H1 (cell line): ENCODE data around the gene WLS. TPM values are rescaled to one million over a fixed set of nuclear protein-coding genes. Genes with fewer than 3 reads are reported as not detected.

Source experiments
- CTCF ChIA-PET: fragments of 300-600 bp; sonication (Branson Sonifier 250); formaldehyde crosslinking; loops from one replicate; lab custom pipeline; 2021; ENCODE audit not compliant: partially characterized antibody; lab: Charles Lee
- POLR2A ChIA-PET: fragments of 300-600 bp; sonication (Branson Sonifier 250); formaldehyde crosslinking; loops from one replicate; lab custom pipeline; 2021; ENCODE audit warnings: inconsistent platforms; ENCODE audit not compliant: partially characterized antibody; lab: Charles Lee
- DNase-seq, 2 experiments: peaks; one replicate each; pipeline versions ENCODE4 v3.0.0 to v3.0.0-alpha.2; 2010 to 2022; ENCODE audit warnings: low spot score in 2 of 2, low read depth in 1 of 2, mixed read lengths in 1 of 2
- FAIRE-seq: peaks from 2 replicates; lab custom pipeline; 2011; peaks lifted over from hg19 to GRCh38; lab: Jason Lieb, UNC
- H2AFZ ChIP-seq: 2 replicates; pipeline ENCODE4 v1.8.1; 2012; ENCODE audit warnings: low read length, inconsistent platforms
- H2AK5ac ChIP-seq: 2 replicates; pipeline ENCODE4 v1.6.1; 2013; ENCODE audit warnings: low read depth, low read length
- H2BK120ac ChIP-seq: replicated peaks from 2 replicates; pipeline ENCODE3; 2013; ENCODE audit warnings: low read depth, low read length, inconsistent platforms
- H2BK12ac ChIP-seq: 2 replicates; pipeline ENCODE4 v1.6.1; 2013; ENCODE audit warnings: low read depth, low read length
- H2BK15ac ChIP-seq: 2 replicates; pipeline ENCODE4 v1.6.1; 2013; ENCODE audit warnings: low read length
- H2BK20ac ChIP-seq: 2 replicates; pipeline ENCODE4 v1.6.1; 2013; ENCODE audit warnings: low read length
- H2BK5ac ChIP-seq: 2 replicates; pipeline ENCODE4 v1.6.1; 2013; ENCODE audit warnings: low read depth, low read length
- H3K14ac ChIP-seq: 2 replicates; pipeline ENCODE4 v1.6.1; 2013; ENCODE audit warnings: inconsistent platforms; ENCODE audit not compliant: insufficient read length
- H3K18ac ChIP-seq: 2 replicates; pipeline ENCODE4 v1.6.1; 2013; ENCODE audit warnings: low read length; ENCODE audit errors: extremely low read depth
- H3K23ac ChIP-seq: 2 replicates; pipeline ENCODE4 v1.6.1; 2013; ENCODE audit warnings: inconsistent platforms; ENCODE audit not compliant: insufficient read length
- H3K23me2 ChIP-seq: 2 replicates; pipeline ENCODE4 v1.6.1; 2013; ENCODE audit warnings: low read depth, low read length
- H3K27ac ChIP-seq: 2 replicates; pipeline ENCODE4 v1.6.1; 2011; ENCODE audit warnings: low read depth, low read length, inconsistent platforms
- H3K27me3 ChIP-seq, 4 experiments: replicated peaks in 1 of 4; 1 replicate in 1 of 4; 2 replicates in 3 of 4; pipeline versions ENCODE4 v1.6.1 to v1.8.1; 2011 to 2013; ENCODE audit warnings: low read length in 3 of 4, mild to moderate bottlenecking in 3 of 4, inconsistent platforms in 2 of 4, mixed read lengths in 2 of 4, moderate library complexity in 1 of 4; ENCODE audit not compliant: control insufficient read depth in 3 of 4, insufficient read depth in 3 of 4; ENCODE audit errors: extremely low read depth in 1 of 4
- H3K36me3 ChIP-seq, 4 experiments: 2 replicates each; pipeline versions ENCODE4 v1.6.1 to v1.8.1; 2011 to 2013; ENCODE audit warnings: mild to moderate bottlenecking in 4 of 4, low read length in 3 of 4, moderate library complexity in 2 of 4, control low read depth in 1 of 4, inconsistent platforms in 1 of 4; ENCODE audit not compliant: insufficient read depth in 4 of 4, control insufficient read depth in 2 of 4
- H3K4ac ChIP-seq: replicated peaks from 2 replicates; pipeline ENCODE3; 2013; ENCODE audit warnings: low read length, low read depth, mixed read lengths, inconsistent platforms; ENCODE audit not compliant: insufficient read length
- H3K4me1 ChIP-seq, 4 experiments: replicated peaks in 1 of 4; 1 replicate in 1 of 4; 2 replicates in 3 of 4; pipeline versions ENCODE4 v1.6.1 to v1.8.1; 2011 to 2013; ENCODE audit warnings: low read length in 3 of 4, inconsistent platforms in 2 of 4, mixed read lengths in 1 of 4; ENCODE audit not compliant: insufficient read depth in 4 of 4, control insufficient read depth in 3 of 4
- H3K4me2 ChIP-seq, 2 experiments: 2 replicates each; pipeline versions ENCODE4 v1.6.1 to v1.8.1; 2011 to 2013; ENCODE audit warnings: low read depth in 2 of 2, low read length in 2 of 2, control low read depth in 1 of 2, inconsistent platforms in 1 of 2, mild to moderate bottlenecking in 1 of 2; ENCODE audit not compliant: insufficient read depth in 1 of 2
- H3K4me3 ChIP-seq, 4 experiments: fragments of 200-600, 300-600 bp in 1 of 4; sonication (generic), shearing (Covaris generic), sonication (Bioruptor Twin) in 1 of 4; 2 replicates each; pipeline versions ENCODE4 v1.5.1 to v1.8.1; 2011 to 2016; ENCODE audit warnings: low read length in 4 of 4, low read depth in 3 of 4, control low read depth in 2 of 4, inconsistent platforms in 2 of 4, mild to moderate bottlenecking in 2 of 4, mixed read lengths in 1 of 4, moderate library complexity in 1 of 4; ENCODE audit not compliant: insufficient read depth in 2 of 4; ENCODE audit errors: extremely low read depth in 1 of 4
- H3K56ac ChIP-seq: replicated peaks from 2 replicates; pipeline ENCODE3; 2013; ENCODE audit warnings: low read depth, mild to moderate bottlenecking, mixed read lengths, low read length, inconsistent platforms; ENCODE audit not compliant: insufficient read length
- H3K79me1 ChIP-seq: 2 replicates; pipeline ENCODE4 v1.6.1; 2013; ENCODE audit warnings: low read depth, low read length, control low read depth
- H3K79me2 ChIP-seq, 2 experiments: 2 replicates each; pipeline versions ENCODE4 v1.6.1 to v1.8.1; 2012 to 2013; ENCODE audit warnings: low read length in 2 of 2, mild to moderate bottlenecking in 2 of 2, inconsistent platforms in 1 of 2; ENCODE audit not compliant: insufficient read depth in 2 of 2, control insufficient read depth in 1 of 2
- H3K9ac ChIP-seq, 4 experiments: replicated peaks in 1 of 4; 1 replicate in 1 of 4; 2 replicates in 3 of 4; pipeline versions ENCODE4 v1.6.1 to v1.8.1; 2011 to 2013; ENCODE audit warnings: low read depth in 3 of 4, low read length in 3 of 4, control low read depth in 2 of 4, mild to moderate bottlenecking in 2 of 4, moderate library complexity in 2 of 4, inconsistent platforms in 1 of 4; ENCODE audit errors: extremely low read depth in 1 of 4
- H3K9me3 ChIP-seq, 2 experiments: 2 replicates each; pipeline versions ENCODE4 v1.6.1 to v1.8.1; 2012 to 2013; ENCODE audit warnings: mild to moderate bottlenecking in 2 of 2, moderate library complexity in 2 of 2, control low read depth in 1 of 2, inconsistent platforms in 1 of 2, low read depth in 1 of 2, low read length in 1 of 2, mixed read lengths in 1 of 2; ENCODE audit not compliant: insufficient read depth in 2 of 2
- H4K20me1 ChIP-seq, 2 experiments: replicated peaks in 1 of 2; 2 replicates each; pipeline versions ENCODE3 to v1.8.1; 2011 to 2013; ENCODE audit warnings: inconsistent platforms in 2 of 2, low read length in 2 of 2, mild to moderate bottlenecking in 1 of 2; ENCODE audit not compliant: insufficient read depth in 2 of 2, control insufficient read depth in 1 of 2
- H4K5ac ChIP-seq: 2 replicates; pipeline ENCODE4 v1.6.1; 2013; ENCODE audit warnings: low read length, low read depth, mixed read lengths, inconsistent platforms; ENCODE audit not compliant: insufficient read length
- H4K8ac ChIP-seq: 2 replicates; pipeline ENCODE4 v1.8.0; 2013; ENCODE audit warnings: mild to moderate bottlenecking, moderate library complexity, low read length, inconsistent platforms; ENCODE audit not compliant: insufficient read depth; ENCODE audit errors: extremely low read depth
- H4K91ac ChIP-seq: replicated peaks from 2 replicates; pipeline ENCODE3; 2013; ENCODE audit warnings: low read length, mixed read lengths, inconsistent platforms; ENCODE audit not compliant: insufficient read length
- ASH2L ChIP-seq: fragments of 200-600, 300-600 bp; sonication (generic); IDR thresholded peaks from one replicate; pipeline ENCODE4 v1.7.1; 2017; ENCODE audit warnings: low read length
- BACH1 ChIP-seq: IDR thresholded peaks from 2 replicates; pipeline ENCODE4 v1.6.1; 2012; ENCODE audit warnings: low read length, improper control_type of control experiment
- CBX5 ChIP-seq: fragments of 300-800, 300-1000 bp; sonication (generic); IDR thresholded peaks from 2 replicates; pipeline ENCODE4 v1.7.1; 2016; ENCODE audit warnings: antibody characterized with exemption, low read length, low read depth
- CBX8 ChIP-seq: fragments of 300-800, 300-1000 bp; sonication (generic); IDR thresholded peaks from 2 replicates; pipeline ENCODE4 v1.7.1; 2016; ENCODE audit warnings: low read depth, low read length, borderline replicate concordance
- CHD1 ChIP-seq: IDR thresholded peaks from 2 replicates; pipeline ENCODE4 v1.6.1; 2012; ENCODE audit warnings: low read depth, low read length, improper control_type of control experiment
- CHD2 ChIP-seq: IDR thresholded peaks from 2 replicates; pipeline ENCODE4 v1.6.1; 2012; ENCODE audit warnings: low read length, improper control_type of control experiment
- GTF2F1 ChIP-seq: IDR thresholded peaks from 2 replicates; pipeline ENCODE4 v1.6.1; 2012; ENCODE audit warnings: low read depth, low read length, improper control_type of control experiment, borderline replicate concordance
- MAFK ChIP-seq: IDR thresholded peaks from 2 replicates; pipeline ENCODE4 v1.6.1; 2012; ENCODE audit warnings: low read depth, mild to moderate bottlenecking, improper control_type of control experiment, low read length
- NANOG ChIP-seq: IDR thresholded peaks from 2 replicates; pipeline ENCODE4 v1.6.1; 2011; ENCODE audit warnings: low read length, low read depth, mild to moderate bottlenecking, inconsistent platforms; ENCODE audit not compliant: insufficient read depth, poor library complexity, severe bottlenecking
- POLR2AphosphoS5 ChIP-seq: IDR thresholded peaks from 2 replicates; pipeline ENCODE4 v1.6.1; 2011; ENCODE audit warnings: low read depth, low read length
- RFX5 ChIP-seq: IDR thresholded peaks from 2 replicates; pipeline ENCODE4 v1.6.1; 2011; ENCODE audit warnings: low read depth, low read length, improper control_type of control experiment, borderline replicate concordance
- SIX5 ChIP-seq: IDR thresholded peaks from 2 replicates; pipeline ENCODE4 v1.6.1; 2011; ENCODE audit warnings: mild to moderate bottlenecking, low read depth, low read length
- TAF7 ChIP-seq: optimal IDR thresholded peaks from 2 replicates; pipeline ENCODE3; 2011; ENCODE audit warnings: low read depth, mild to moderate bottlenecking, inconsistent platforms, low read length, moderate library complexity, borderline replicate concordance
- USF2 ChIP-seq: IDR thresholded peaks from 2 replicates; pipeline ENCODE4 v1.6.1; 2011; ENCODE audit warnings: low read length, improper control_type of control experiment
- WGBS, 2 experiments: shearing (Covaris generic) in 1 of 2; methylation state at CpG; one replicate each; pipeline versions ENCODE4 v1.1.6 to v1.1.7; 2013 to 2015; ENCODE audit warnings: low lambda C conversion rate in 2 of 2, mixed read lengths in 2 of 2, inconsistent platforms in 1 of 2, low coverage in 1 of 2, missing lambda C conversion rate in 1 of 2; ENCODE audit not compliant: insufficient replicate concordance in 2 of 2, insufficient coverage in 1 of 2, insufficient read length in 1 of 2; ENCODE audit errors: extremely low coverage in 1 of 2, missing lambda C conversion rate in 1 of 2; 5-methylcytosine and 5-hydroxymethylcytosine counted together
- polyA plus RNA-seq, 7 experiments: library from polyadenylated mRNA; depleted of rRNA in 3 of 7; stranded (reverse) in 5 of 7; unstranded in 2 of 7; fragments of >200 nt in 5 of 7; fragments of 200-250 nt in 2 of 7; gene quantifications; 1 replicate in 5 of 7; 2 replicates in 1 of 7; 4 replicates in 1 of 7; pipeline versions ENCODE4 v1.2.1 to v1.2.3, GENCODE V29; 2011 to 2013; ENCODE audit warnings: missing spikeins in 2 of 7, mixed read lengths in 2 of 7
- total RNA-seq: library from RNA; stranded (reverse); fragmentation: NEBNext Ultra II Directional; extraction: Animal tissue kit (Norgen Biotek cat#: 25700); gene quantifications from 2 replicates; pipeline ENCODE4 v1.2.1, GENCODE V29; 2021

Gene WLS
- total and polyA plus RNA-seq, 2 of the 8 experiments (the other 6 are each of a cell fraction or from before 2014, with no cell fraction given): 1.2 to 2.7 TPM

GRCh38 chr1:68131261-68131660 lies 101.1 kb downstream of the WLS start:
- FAIRE-seq (no peak), DNase-seq (no peak)
- H3K4me3 ChIP-seq: no peak overlapping the region
- H3K14ac ChIP-seq: no peak overlapping the region
- H3K23me2 ChIP-seq: no peaks in the 10 kb centered on the region
- no peak overlapping the region for H2BK20ac ChIP-seq
- no peak overlapping the region for H2AK5ac ChIP-seq
- H2BK5ac ChIP-seq: no peak overlapping the region
- no peak overlapping the region for H2BK15ac ChIP-seq
- no peak overlapping the region for H3K9ac ChIP-seq
- no peak overlapping the region for H3K27ac ChIP-seq
- H3K23ac ChIP-seq: no peak overlapping the region
- no peak overlapping the region for H3K4ac ChIP-seq
- no peak overlapping the region for H2AFZ ChIP-seq
- peaks cover 0 to 4% (median 0%) of the 10 kb centered on the region in 4 experiments; a peak in 2 of 7 replicates for H3K4me1 ChIP-seq
- H4K20me1 ChIP-seq: no peaks in the 10 kb centered on the region
- H4K91ac ChIP-seq: no peak overlapping the region
- no peaks in the 10 kb centered on the region for H3K27me3 ChIP-seq
- no peaks in the 10 kb centered on the region for H3K79me1 ChIP-seq
- H3K56ac ChIP-seq: no peak overlapping the region
- no peaks in the 10 kb centered on the region for H3K36me3 ChIP-seq
- H3K79me2 ChIP-seq: no peaks in the 10 kb centered on the region
- POLR2A ChIA-PET: no interaction called here
- 97% methylated on average over 3 of the region's 3 CpGs; no CpG with 5 or more reads in 1 of the 2 experiments for WGBS, 2 experiments
- H2BK12ac ChIP-seq: no peak overlapping the region
- H4K5ac ChIP-seq: no peak overlapping the region
- no peak overlapping the region for H3K18ac ChIP-seq
- no peak overlapping the region for H2BK120ac ChIP-seq
- H4K8ac ChIP-seq: no peak overlapping the region
- CTCF ChIA-PET: interaction anchor here (2.8 to 6.3 kb wide), 2 partner anchors 11 to 14 kb away, joined by 26 to 38 read pairs; no protein-coding TSS in a partner anchor
- H3K9me3 ChIP-seq: no peaks in the 10 kb centered on the region
- no peak overlapping the region for H3K4me2 ChIP-seq
- TF ChIP-seq NANOG (no peak), CBX5 (no peak), GTF2F1 (no peak), ASH2L (no peak), TAF7 (no peak), SIX5 (no peak), BACH1 (no peak), CBX8 (no peak), CHD2 (no peak), POLR2AphosphoS5 (no peak), RFX5 (no peak), MAFK (no peak), USF2 (no peak), CHD1 (no peak)
